ENCODE data around the gene JPH3. TPM values are rescaled to one million over a fixed set of nuclear protein-coding genes. Genes with fewer than 3 reads are reported as not detected.
A peak's percentile ranks its signal among the peaks of the same experiment; 100 is the strongest.

Gene JPH3
- total RNA-seq, 2 experiments from 2014 or later: 0.14 to 0.19 TPM

GRCh38 chr16:87693827-87694226 is 91.5 kb downstream of the JPH3 start:
- Mint-ChIP-seq H3K27ac (no peak overlapping the region), H3K4me3 (no peak overlapping the region), H3K36me3 (ENCODE audit: low read depth) (peaks cover 2% of the 10 kb centered on the region), H3K4me1 (peaks cover 14% of the 10 kb centered on the region), H3K9me3 (ENCODE audit: low read depth) (no peaks in the 10 kb centered on the region), H3K27me3 (no peaks in the 10 kb centered on the region)
- CTCF ChIA-PET: no interaction called here
- ATAC-seq (no peak), DNase-seq (no peak)
- POLR2A ChIA-PET: no interaction called here
- intact Hi-C loops (cut with DNase I, micrococcal nuclease): no loop called here

- POLR2A ChIA-PET: no interaction called here
- intact Hi-C loops (cut with DNase I, micrococcal nuclease): no loop called here
These were observed 92.3 kb downstream of the JPH3 start for GRCh38 chr16:87694441-87695125.

DNA sequence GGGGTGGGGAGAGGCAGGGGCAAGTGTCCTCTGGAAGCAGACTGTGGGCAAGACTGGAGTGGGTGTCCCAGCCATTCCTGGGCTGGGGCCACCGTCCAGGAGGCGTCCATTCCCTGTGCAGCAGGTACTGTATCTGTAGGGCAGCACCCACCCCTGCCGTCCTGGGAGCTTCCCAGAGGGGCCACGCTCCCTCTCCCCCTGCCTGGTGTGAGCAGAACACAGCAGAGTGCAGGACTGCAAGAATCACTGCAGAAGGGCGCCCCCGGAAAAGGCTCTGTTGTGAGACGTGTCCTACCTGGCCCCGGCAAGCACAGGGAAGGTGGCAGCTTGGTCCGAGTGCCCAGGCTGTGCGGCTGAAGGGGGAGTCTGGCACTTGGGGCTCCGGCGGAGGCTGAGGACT is 93.2 kb downstream of the JPH3 start:
- Mint-ChIP-seq H3K9me3 (ENCODE audit: low read depth) (no peaks in the 10 kb centered on the region), H3K27ac (no peak overlapping the region), H3K36me3 (ENCODE audit: low read depth) (peaks cover 5% of the 10 kb centered on the region), H3K27me3 (no peaks in the 10 kb centered on the region), H3K4me3 (no peak overlapping the region), H3K4me1 (peaks cover 23% of the 10 kb centered on the region)
- DNase-seq: no peak
- ChIA-PET POLR2A (no interaction called here), CTCF (no interaction called here)
- intact Hi-C loops (cut with DNase I, micrococcal nuclease): no loop called here
- no peak for ATAC-seq

More at GRCh38 chr16:87694441-87695125, 92.3 kb downstream of the JPH3 start:
- Mint-ChIP-seq H3K27ac (no peak overlapping the region), H3K36me3 (ENCODE audit: low read depth) (peaks cover 2% of the 10 kb centered on the region), H3K9me3 (ENCODE audit: low read depth) (no peaks in the 10 kb centered on the region), H3K4me3 (no peak overlapping the region), H3K27me3 (no peaks in the 10 kb centered on the region), H3K4me1 (peaks cover 19% of the 10 kb centered on the region)
- ATAC-seq (no peak), DNase-seq (no peak)
- CTCF ChIA-PET: interaction anchor here (0.5 kb wide), 1 partner anchor 411 kb away, joined by 4 read pairs; no protein-coding TSS in a partner anchor

DNA sequence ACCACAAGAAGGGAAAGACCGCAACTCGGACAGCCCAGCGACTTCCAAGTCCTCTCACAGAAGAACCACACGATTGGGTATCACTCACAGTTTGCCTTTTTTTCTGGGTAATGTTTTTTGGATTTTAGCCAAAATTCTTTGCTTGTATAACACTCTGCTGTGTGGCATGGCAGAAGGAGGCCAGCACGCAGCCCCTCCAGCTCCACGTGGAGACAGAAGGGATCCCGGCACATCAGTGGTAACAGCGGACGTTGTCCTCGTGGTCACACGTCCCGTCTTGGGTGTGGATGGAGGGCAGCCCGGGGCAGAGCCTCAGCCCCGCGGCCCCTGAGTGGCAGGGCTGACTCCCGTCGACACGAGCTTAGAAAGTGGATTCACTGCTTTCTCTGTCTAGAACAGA is 94.4 kb downstream of the JPH3 start:
- CTCF ChIA-PET: no interaction called here
- POLR2A ChIA-PET: no interaction called here
- intact Hi-C loops (cut with DNase I, micrococcal nuclease): no loop called here
- no peaks in the 10 kb centered on the region for H3K9me3 Mint-ChIP-seq (ENCODE audit: low read depth)
- no peaks in the 10 kb centered on the region for H3K27me3 Mint-ChIP-seq
- H3K4me3 Mint-ChIP-seq: no peak overlapping the region
- peaks cover 10% of the 10 kb centered on the region for H3K36me3 Mint-ChIP-seq (ENCODE audit: low read depth)
- DNase-seq: no peak
- H3K4me1 Mint-ChIP-seq: peaks cover 34% of the 10 kb centered on the region
- no peak overlapping the region for H3K27ac Mint-ChIP-seq
- ATAC-seq: no peak

GRCh38 chr16:87697256-87697655 is 94.9 kb downstream of the JPH3 start:
- ATAC-seq: no peak
- no peak overlapping the region for H3K4me3 Mint-ChIP-seq
- CTCF ChIA-PET: no interaction called here
- peak overlapping the region; percentile 82 for H3K27ac Mint-ChIP-seq
- DNase-seq: no peak
- no peaks in the 10 kb centered on the region for H3K9me3 Mint-ChIP-seq (ENCODE audit: low read depth)
- intact Hi-C loops (cut with DNase I, micrococcal nuclease): no loop called here
- peaks cover 38% of the 10 kb centered on the region for H3K4me1 Mint-ChIP-seq
- POLR2A ChIA-PET: no interaction called here
- peaks cover 12% of the 10 kb centered on the region for H3K36me3 Mint-ChIP-seq (ENCODE audit: low read depth)
- no peaks in the 10 kb centered on the region for H3K27me3 Mint-ChIP-seq

DNA sequence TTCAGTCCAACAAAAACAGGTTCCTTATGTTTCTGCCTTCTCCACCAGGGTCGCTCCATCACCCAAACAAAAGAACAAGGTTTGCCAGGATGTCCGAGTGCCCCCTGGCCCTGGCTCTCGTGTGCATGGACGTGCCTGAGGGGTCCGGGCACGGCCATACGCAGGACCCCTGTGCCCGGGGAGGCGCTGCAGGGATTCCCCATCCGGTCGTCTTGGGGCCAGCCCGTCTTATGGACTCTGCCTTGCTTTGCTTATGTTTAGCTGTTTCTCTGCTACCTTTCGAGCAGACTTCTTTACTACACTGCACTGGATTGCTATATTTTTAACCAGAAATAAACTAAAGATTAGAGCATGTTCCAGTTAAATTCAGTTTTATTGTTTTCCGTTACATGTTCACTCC is 95.5 kb downstream of the JPH3 start:
- H3K9me3 Mint-ChIP-seq (ENCODE audit: low read depth): no peaks in the 10 kb centered on the region
- ChIA-PET POLR2A (no interaction called here), CTCF (no interaction called here)
- H3K4me1 Mint-ChIP-seq: peaks cover 43% of the 10 kb centered on the region
- no peaks in the 10 kb centered on the region for H3K27me3 Mint-ChIP-seq
- H3K27ac Mint-ChIP-seq: peak overlapping the region; percentile 82
- DNase-seq: no peak
- H3K36me3 Mint-ChIP-seq (ENCODE audit: low read depth): peaks cover 17% of the 10 kb centered on the region
- intact Hi-C loops (cut with DNase I, micrococcal nuclease): no loop called here
- H3K4me3 Mint-ChIP-seq: no peak overlapping the region
- ATAC-seq: no peak

DNA sequence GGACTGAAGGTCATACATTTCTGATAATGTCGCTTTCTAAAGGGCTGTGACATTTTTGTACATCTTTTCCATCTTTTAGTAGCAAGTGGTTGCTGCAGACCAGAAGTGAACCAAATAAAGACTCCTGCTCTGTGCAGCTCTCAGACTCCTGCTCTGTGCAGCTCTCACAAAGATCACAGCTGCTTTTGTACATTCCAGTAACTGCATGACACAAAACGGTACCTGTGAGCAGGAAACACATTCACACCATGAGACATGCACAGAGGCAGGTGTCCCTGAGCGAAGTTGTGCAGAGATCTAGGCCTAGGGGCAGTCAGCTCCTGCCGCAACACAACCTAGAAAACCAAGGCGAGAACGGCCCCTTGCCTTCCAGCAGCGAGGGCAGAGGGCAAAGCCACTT is 95.9 kb downstream of the JPH3 start:
- Mint-ChIP-seq H3K27ac (peak overlapping the region; percentile 82), H3K4me3 (no peak overlapping the region), H3K27me3 (no peaks in the 10 kb centered on the region), H3K36me3 (ENCODE audit: low read depth) (peaks cover 20% of the 10 kb centered on the region), H3K9me3 (ENCODE audit: low read depth) (no peaks in the 10 kb centered on the region), H3K4me1 (peaks cover 47% of the 10 kb centered on the region)
- peak; percentile 70 for ATAC-seq
- ChIA-PET POLR2A (no interaction called here), CTCF (interaction anchor here (0.8 kb wide), 1 partner anchor 68 kb away, joined by 3 read pairs; the partner anchor contains the start of gene KLHDC4)
- intact Hi-C loops (cut with DNase I, micrococcal nuclease): no loop called here
- DNase-seq: peak; percentile 55

GRCh38 chr16:87698676-87699199 is 96.4 kb downstream of the JPH3 start:
- POLR2A ChIA-PET: no interaction called here
- Mint-ChIP-seq H3K27me3 (no peaks in the 10 kb centered on the region), H3K4me1 (peaks cover 52% of the 10 kb centered on the region), H3K27ac (peak overlapping the region; percentile 82), H3K9me3 (ENCODE audit: low read depth) (no peaks in the 10 kb centered on the region), H3K36me3 (ENCODE audit: low read depth) (peaks cover 25% of the 10 kb centered on the region), H3K4me3 (no peak overlapping the region)
- intact Hi-C loops (cut with DNase I, micrococcal nuclease): no loop called here
- CTCF ChIA-PET: interaction anchor here (0.6 to 0.8 kb wide), 3 partner anchors 67 to 380 kb away, joined by 3 read pairs; partner anchors contain the start of gene KLHDC4
- DNase-seq (peak; percentile 31), ATAC-seq (no peak)

DNA sequence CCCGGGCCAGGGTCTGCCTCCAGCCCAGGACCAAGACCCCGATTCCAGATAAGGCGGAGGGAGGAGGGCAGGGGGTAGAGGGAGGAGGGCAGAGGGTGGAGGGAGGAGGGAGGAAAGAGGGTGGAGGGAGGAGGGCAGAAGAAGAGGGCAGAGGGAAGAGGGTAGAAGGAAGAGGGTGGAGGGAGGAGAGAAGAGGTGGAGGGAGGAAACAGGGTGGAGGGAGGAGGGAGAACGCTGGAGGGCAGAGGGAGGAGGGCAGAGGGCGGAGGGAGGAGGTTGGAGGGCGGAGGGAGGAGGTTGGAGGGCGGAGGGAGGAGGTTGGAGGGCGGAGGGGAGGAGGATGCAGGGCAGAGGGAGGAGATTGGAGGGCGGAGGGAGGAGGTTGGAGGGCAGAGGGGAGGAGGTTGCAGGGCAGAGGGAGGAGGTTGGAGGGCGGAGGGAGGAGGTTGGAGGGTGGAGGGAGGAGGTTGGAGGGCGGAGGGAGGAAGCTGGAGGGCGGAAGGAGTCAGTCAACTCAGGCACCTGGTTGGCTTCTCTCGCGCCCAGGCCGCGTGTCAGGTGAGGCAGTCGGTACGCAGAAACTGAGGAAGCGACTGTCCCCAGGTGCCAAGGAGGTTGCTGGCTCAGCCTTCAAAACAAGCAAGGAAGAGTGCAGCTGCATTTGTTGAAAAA is 98.2 kb downstream of the JPH3 start:
- Mint-ChIP-seq H3K4me3 (no peak overlapping the region), H3K27ac (peak overlapping the region; percentile 63), H3K4me1 (peaks cover 59% of the 10 kb centered on the region), H3K9me3 (ENCODE audit: low read depth) (no peaks in the 10 kb centered on the region), H3K27me3 (no peaks in the 10 kb centered on the region), H3K36me3 (ENCODE audit: low read depth) (peaks cover 32% of the 10 kb centered on the region)
- ATAC-seq: no peak
- CTCF ChIA-PET: interaction anchor here (0.8 kb wide), 1 partner anchor 72 kb away, joined by 3 read pairs; no protein-coding TSS in a partner anchor
- POLR2A ChIA-PET: no interaction called here
- intact Hi-C loops (cut with DNase I, micrococcal nuclease): loop anchor here in 1 of 2 experiments (5.0 kb wide), 1 partner anchor 152 kb away; no protein-coding TSS in a partner anchor
- DNase-seq: peak; percentile 54

DNA sequence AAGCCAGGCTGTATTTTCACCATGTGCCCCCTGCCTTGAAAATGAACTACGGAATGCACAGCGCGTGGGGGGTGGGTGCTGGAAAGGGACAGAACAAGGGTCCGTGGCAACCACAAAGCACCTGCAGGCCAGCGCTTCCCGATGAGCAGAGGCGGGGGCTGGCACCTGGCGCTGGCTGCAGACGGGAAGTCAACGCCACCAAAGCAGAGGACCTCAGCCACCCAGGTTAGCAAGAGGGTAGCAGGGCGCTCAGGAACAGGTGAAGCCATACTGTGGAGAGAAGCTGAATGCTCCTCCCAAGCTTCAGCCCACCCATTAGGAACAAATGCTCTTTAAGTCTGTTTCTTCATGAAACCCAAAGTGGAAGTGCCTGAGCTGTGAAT is 98.8 kb downstream of the JPH3 start:
- POLR2A ChIA-PET: no interaction called here
- intact Hi-C loops (cut with DNase I, micrococcal nuclease): loop anchor here in 1 of 2 experiments (5.0 kb wide), 1 partner anchor 151 kb away; no protein-coding TSS in a partner anchor
- no peak for ATAC-seq

GRCh38 chr16:87701505-87701921 is 99.2 kb downstream of the JPH3 start:
- no peak overlapping the region for H3K4me3 Mint-ChIP-seq
- H3K9me3 Mint-ChIP-seq (ENCODE audit: low read depth): no peaks in the 10 kb centered on the region
- H3K36me3 Mint-ChIP-seq (ENCODE audit: low read depth): peaks cover 30% of the 10 kb centered on the region
- CTCF ChIA-PET: interaction anchor here (0.6 to 1.2 kb wide), 3 partner anchors 15 to 73 kb away, joined by 3 to 6 read pairs (median 4); no protein-coding TSS in a partner anchor
- POLR2A ChIA-PET: no interaction called here
- ATAC-seq (no peak), DNase-seq (no peak)
- H3K4me1 Mint-ChIP-seq: peaks cover 59% of the 10 kb centered on the region
- intact Hi-C loops (cut with DNase I, micrococcal nuclease): loop anchor here in 1 of 2 experiments (5.0 kb wide), 1 partner anchor 151 kb away; no protein-coding TSS in a partner anchor
- peak overlapping the region; percentile 63 for H3K27ac Mint-ChIP-seq
- H3K27me3 Mint-ChIP-seq: no peaks in the 10 kb centered on the region

More for the DNA sequence above, 98.8 kb downstream of the JPH3 start:
- no peaks in the 10 kb centered on the region for H3K9me3 Mint-ChIP-seq (ENCODE audit: low read depth)
- DNase-seq: no peak
- CTCF ChIA-PET: interaction anchor here (0.8 kb wide), 1 partner anchor 73 kb away, joined by 3 read pairs; no protein-coding TSS in a partner anchor
- H3K27ac Mint-ChIP-seq: peak overlapping the region; percentile 63
- H3K4me1 Mint-ChIP-seq: peaks cover 59% of the 10 kb centered on the region
- H3K4me3 Mint-ChIP-seq: no peak overlapping the region
- peaks cover 32% of the 10 kb centered on the region for H3K36me3 Mint-ChIP-seq (ENCODE audit: low read depth)
- no peaks in the 10 kb centered on the region for H3K27me3 Mint-ChIP-seq

All from activated CD4-positive, alpha-beta T cell treated with anti-CD3 and anti-CD28 coated beads for 36 hours (primary cell).